ENCODE data around the gene FEZF2. TPM values are rescaled to one million over a fixed set of nuclear protein-coding genes. Genes with fewer than 3 reads are reported as not detected.

Gene FEZF2
- total RNA-seq, 1 donor: not detected

GRCh38 chr3:62376906-62377877 is 3.8 kb upstream of the FEZF2 start:
- no peak for TF ChIP-seq CTCF (IDR thresholded peaks at IDR 0.05; ENCODE audit: extremely low read depth, low read depth, low read length)
- no peaks in the 10 kb centered on the region for H3K79me2 ChIP-seq (ENCODE audit: insufficient read depth, low read length)
- no peaks in the 10 kb centered on the region for H3K9me3 ChIP-seq (ENCODE audit: low read depth, low read length)
- H3K27ac ChIP-seq (ENCODE audit: low read depth, low read length): no peak overlapping the region
- H3K4me2 ChIP-seq (ENCODE audit: insufficient read depth, low read length): no peak overlapping the region
- peaks cover 91% of the 10 kb centered on the region for H3K27me3 ChIP-seq (ENCODE audit: insufficient read depth, low read length)
- H2AFZ ChIP-seq (ENCODE audit: low read length): no peak overlapping the region
- H3K36me3 ChIP-seq (ENCODE audit: insufficient read depth, low read length): no peaks in the 10 kb centered on the region
- H3K4me3 ChIP-seq (ENCODE audit: insufficient read depth, low read length): no peak overlapping the region
- no peaks in the 10 kb centered on the region for H3K4me1 ChIP-seq (ENCODE audit: insufficient read depth, low read length)
- DNase-seq (ENCODE audit: insufficient read length, low spot score, missing footprints): no peak
- no peaks in the 10 kb centered on the region for H4K20me1 ChIP-seq (ENCODE audit: insufficient read depth, low read length)

- Histone ChIP-seq H3K27ac (ENCODE audit: low read depth, low read length) (no peak overlapping the region), H3K79me2 (ENCODE audit: insufficient read depth, low read length) (no peaks in the 10 kb centered on the region), H3K27me3 (ENCODE audit: insufficient read depth, low read length) (peaks cover 96% of the 10 kb centered on the region), H4K20me1 (ENCODE audit: insufficient read depth, low read length) (no peaks in the 10 kb centered on the region), H3K9me3 (ENCODE audit: low read depth, low read length) (no peaks in the 10 kb centered on the region), H3K36me3 (ENCODE audit: insufficient read depth, low read length) (no peaks in the 10 kb centered on the region), H3K4me3 (ENCODE audit: insufficient read depth, low read length) (no peak overlapping the region), H3K4me2 (ENCODE audit: insufficient read depth, low read length) (no peak overlapping the region), H3K4me1 (ENCODE audit: insufficient read depth, low read length) (no peaks in the 10 kb centered on the region), H2AFZ (ENCODE audit: low read length) (no peak overlapping the region)
- no peak for TF ChIP-seq CTCF (IDR thresholded peaks at IDR 0.05; ENCODE audit: extremely low read depth, low read depth, low read length)
- no peak for DNase-seq (ENCODE audit: insufficient read length, low spot score, missing footprints)
These were observed 3.0 kb upstream of the FEZF2 start for GRCh38 chr3:62376454-62376720.

- no peaks in the 10 kb centered on the region for H3K4me1 ChIP-seq (ENCODE audit: insufficient read depth, low read length)
- no peak overlapping the region for H3K27ac ChIP-seq (ENCODE audit: low read depth, low read length)
- no peak overlapping the region for H3K4me3 ChIP-seq (ENCODE audit: insufficient read depth, low read length)
- peaks cover 96% of the 10 kb centered on the region for H3K27me3 ChIP-seq (ENCODE audit: insufficient read depth, low read length)
- no peaks in the 10 kb centered on the region for H3K79me2 ChIP-seq (ENCODE audit: insufficient read depth, low read length)
- no peak for DNase-seq (ENCODE audit: insufficient read length, low spot score, missing footprints)
- no peak overlapping the region for H2AFZ ChIP-seq (ENCODE audit: low read length)
- no peaks in the 10 kb centered on the region for H3K9me3 ChIP-seq (ENCODE audit: low read depth, low read length)
- H3K36me3 ChIP-seq (ENCODE audit: insufficient read depth, low read length): no peaks in the 10 kb centered on the region
- TF ChIP-seq CTCF (IDR thresholded peaks at IDR 0.05; ENCODE audit: extremely low read depth, low read depth, low read length): no peak
- H3K4me2 ChIP-seq (ENCODE audit: insufficient read depth, low read length): no peak overlapping the region
- no peaks in the 10 kb centered on the region for H4K20me1 ChIP-seq (ENCODE audit: insufficient read depth, low read length)
These were observed 2.5 kb upstream of the FEZF2 start for GRCh38 chr3:62375655-62376453.
